ENCODE results near the gene PXMP2. TPM values are rescaled to one million over a fixed set of nuclear protein-coding genes. Genes with fewer than 3 reads are reported as not detected.

PXMP2 gene
- total and polyA plus RNA-seq, 2 donors from 2014 or later: 23.4 to 90.9 TPM

DNA sequence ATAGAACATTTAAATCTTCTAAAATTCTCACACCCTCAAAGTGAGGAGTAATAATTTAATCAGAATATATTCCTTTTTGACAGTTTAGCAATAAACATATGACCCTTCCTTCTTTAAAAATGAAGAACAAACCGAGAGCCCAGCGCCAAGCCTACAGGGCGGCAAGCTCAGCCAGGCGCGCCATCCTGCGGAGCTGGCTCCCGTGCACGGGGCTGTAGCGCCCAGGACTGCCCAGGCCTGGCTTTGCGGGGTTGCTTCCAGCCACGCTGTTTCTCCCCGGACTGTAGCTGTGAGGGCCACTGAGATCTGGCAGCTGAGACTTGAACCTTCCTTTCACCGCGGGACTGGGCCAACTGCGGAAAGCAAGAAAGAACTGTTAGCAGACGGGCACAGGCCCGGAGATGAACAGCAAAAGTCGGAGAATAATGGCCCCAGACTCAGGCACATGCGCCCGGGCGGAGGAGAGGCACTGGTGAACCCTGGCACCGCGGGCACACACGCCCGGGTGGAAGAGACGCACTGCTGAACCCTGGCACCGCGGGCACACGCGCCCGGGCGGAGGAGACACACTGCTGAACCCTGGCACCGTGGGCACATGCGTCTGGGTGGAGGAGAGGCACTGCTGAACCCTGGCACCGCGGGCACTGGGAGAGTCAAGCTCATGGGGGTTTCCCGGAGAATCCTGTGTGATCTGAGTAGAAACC lies 39.9 kb downstream of the PXMP2 start:
- no peak overlapping the region for H3K4me3 ChIP-seq (ENCODE audit: low read length in 3 of 3)
- H3K27ac ChIP-seq (ENCODE audit: low read depth in 2 of 2, low read length in 2 of 2): no peak overlapping the region
- FAIRE-seq (no peak), DNase-seq (peak in 1 of 5 donors; percentile 41)
- intact Hi-C loops (cut with DNase I): no loop called here
- no peaks in the 10 kb centered on the region for H3K9me3 ChIP-seq (ENCODE audit: control insufficient read depth in 2 of 3, insufficient read depth in 1 of 3, low read length in 3 of 3)
- no peaks in the 10 kb centered on the region for H3K4me1 ChIP-seq (ENCODE audit: control insufficient read depth in 2 of 3, insufficient read depth in 2 of 3, low read depth in 1 of 3, low read length in 3 of 3)
- peaks cover 4 to 51% (median 26%) of the 10 kb centered on the region in 3 donors for H3K36me3 ChIP-seq (ENCODE audit: control insufficient read depth in 2 of 3, insufficient read depth in 3 of 3, low read length in 3 of 3)
- H3K9ac ChIP-seq (ENCODE audit: low read length in 3 of 3): no peak overlapping the region
- no peaks in the 10 kb centered on the region for H3K27me3 ChIP-seq (ENCODE audit: control insufficient read depth, insufficient read depth, low read length)
- TF ChIP-seq, protein P1, sequence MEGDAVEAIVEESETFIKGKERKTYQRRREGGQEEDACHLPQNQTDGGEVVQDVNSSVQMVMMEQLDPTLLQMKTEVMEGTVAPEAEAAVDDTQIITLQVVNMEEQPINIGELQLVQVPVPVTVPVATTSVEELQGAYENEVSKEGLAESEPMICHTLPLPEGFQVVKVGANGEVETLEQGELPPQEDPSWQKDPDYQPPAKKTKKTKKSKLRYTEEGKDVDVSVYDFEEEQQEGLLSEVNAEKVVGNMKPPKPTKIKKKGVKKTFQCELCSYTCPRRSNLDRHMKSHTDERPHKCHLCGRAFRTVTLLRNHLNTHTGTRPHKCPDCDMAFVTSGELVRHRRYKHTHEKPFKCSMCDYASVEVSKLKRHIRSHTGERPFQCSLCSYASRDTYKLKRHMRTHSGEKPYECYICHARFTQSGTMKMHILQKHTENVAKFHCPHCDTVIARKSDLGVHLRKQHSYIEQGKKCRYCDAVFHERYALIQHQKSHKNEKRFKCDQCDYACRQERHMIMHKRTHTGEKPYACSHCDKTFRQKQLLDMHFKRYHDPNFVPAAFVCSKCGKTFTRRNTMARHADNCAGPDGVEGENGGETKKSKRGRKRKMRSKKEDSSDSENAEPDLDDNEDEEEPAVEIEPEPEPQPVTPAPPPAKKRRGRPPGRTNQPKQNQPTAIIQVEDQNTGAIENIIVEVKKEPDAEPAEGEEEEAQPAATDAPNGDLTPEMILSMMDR (IDR thresholded peaks at IDR 0.05; ENCODE audit: borderline replicate concordance, extremely low read depth, insufficient read depth): no peak

DNA sequence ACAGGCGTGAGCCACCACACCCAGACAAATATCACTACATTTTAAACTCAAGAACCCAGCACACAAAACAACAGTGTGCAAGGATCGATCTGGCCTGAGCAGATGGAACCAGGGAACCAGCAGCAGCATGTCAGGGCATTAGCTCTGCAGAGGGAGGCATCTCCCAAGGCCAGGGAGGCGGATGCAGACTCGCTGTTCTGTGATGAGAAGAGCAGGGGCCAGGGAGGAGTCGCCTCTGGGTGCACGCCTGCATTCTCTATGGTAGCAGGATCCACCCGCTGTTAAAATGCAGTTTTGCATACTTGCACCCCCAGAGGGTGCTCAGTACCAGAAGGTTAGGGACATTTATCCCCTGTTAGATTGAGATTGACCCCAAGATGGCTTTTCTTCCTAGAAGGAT lies 41.1 kb downstream of the PXMP2 start:
- Histone ChIP-seq H3K9me3 (ENCODE audit: control insufficient read depth in 2 of 3, insufficient read depth in 1 of 3, low read length in 3 of 3) (no peaks in the 10 kb centered on the region), H3K27ac (ENCODE audit: low read depth in 2 of 2, low read length in 2 of 2) (no peak overlapping the region), H3K27me3 (ENCODE audit: control insufficient read depth, insufficient read depth, low read length) (no peaks in the 10 kb centered on the region), H3K36me3 (ENCODE audit: control insufficient read depth in 2 of 3, insufficient read depth in 3 of 3, low read length in 3 of 3) (peaks cover 8 to 61% (median 37%) of the 10 kb centered on the region in 3 donors), H3K4me1 (ENCODE audit: control insufficient read depth in 2 of 3, insufficient read depth in 2 of 3, low read depth in 1 of 3, low read length in 3 of 3) (no peaks in the 10 kb centered on the region), H3K4me3 (ENCODE audit: low read length in 3 of 3) (no peak overlapping the region), H3K9ac (ENCODE audit: low read length in 3 of 3) (no peak overlapping the region)
- intact Hi-C loops (cut with DNase I): no loop called here
- TF ChIP-seq, protein P1 (IDR thresholded peaks at IDR 0.05; ENCODE audit: borderline replicate concordance, extremely low read depth, insufficient read depth): no peak
- DNase-seq: peak in 1 of 5 donors; percentile 37
- no peak for FAIRE-seq

DNA sequence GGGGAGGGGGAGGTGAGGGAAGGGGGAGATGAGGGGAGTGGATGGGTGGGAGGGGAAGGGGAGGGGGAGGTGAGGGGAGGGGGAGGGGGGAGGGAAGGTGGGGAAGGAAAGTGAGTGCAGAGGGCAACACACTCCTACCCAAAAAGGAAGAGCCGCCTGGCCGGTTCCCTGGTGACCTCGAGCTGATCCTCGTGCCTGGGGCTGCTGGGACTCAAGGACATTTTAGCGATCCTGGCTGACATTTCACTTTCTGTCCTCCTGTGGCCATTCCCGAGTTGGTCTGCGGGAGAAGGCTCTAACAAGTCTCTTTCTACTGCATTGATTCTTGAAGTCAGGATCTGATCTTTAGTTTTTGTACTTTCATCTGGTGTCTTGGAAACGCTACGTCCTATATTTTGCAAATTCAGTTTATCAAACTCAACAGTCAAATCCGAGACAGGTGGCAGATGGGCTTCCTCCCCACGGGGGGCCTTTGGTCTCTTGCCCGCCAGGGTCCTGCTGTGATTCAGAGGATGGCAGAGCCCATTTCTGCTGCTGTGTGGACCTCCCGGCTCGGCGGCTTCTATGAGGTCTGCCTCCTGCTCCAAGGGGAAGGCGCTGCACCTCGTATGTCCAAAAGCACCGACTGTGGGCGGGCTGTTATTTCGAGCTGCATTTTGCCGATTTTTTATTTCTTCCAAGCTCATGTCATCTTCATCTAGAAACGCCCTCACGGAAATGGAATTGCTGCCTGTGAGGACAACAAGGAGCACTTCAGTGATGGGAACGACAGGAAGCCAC lies 42.3 kb downstream of the PXMP2 start:
- H3K36me3 ChIP-seq (ENCODE audit: control insufficient read depth in 2 of 3, insufficient read depth in 3 of 3, low read length in 3 of 3): peaks cover 10 to 61% (median 43%) of the 10 kb centered on the region in 3 donors
- FAIRE-seq (no peak), DNase-seq (peak in 1 of 5 donors; percentile 58)
- no peaks in the 10 kb centered on the region for H3K27me3 ChIP-seq (ENCODE audit: control insufficient read depth, insufficient read depth, low read length)
- H3K4me1 ChIP-seq (ENCODE audit: control insufficient read depth in 2 of 3, insufficient read depth in 2 of 3, low read depth in 1 of 3, low read length in 3 of 3): no peaks in the 10 kb centered on the region
- H3K27ac ChIP-seq (ENCODE audit: low read depth in 2 of 2, low read length in 2 of 2): no peak overlapping the region
- no peak overlapping the region for H3K9ac ChIP-seq (ENCODE audit: low read length in 3 of 3)
- intact Hi-C loops (cut with DNase I): no loop called here
- no peak overlapping the region for H3K4me3 ChIP-seq (ENCODE audit: low read length in 3 of 3)
- no peaks in the 10 kb centered on the region for H3K9me3 ChIP-seq (ENCODE audit: control insufficient read depth in 2 of 3, insufficient read depth in 1 of 3, low read length in 3 of 3)
- TF ChIP-seq, protein P1 (IDR thresholded peaks at IDR 0.05; ENCODE audit: borderline replicate concordance, extremely low read depth, insufficient read depth): no peak
